GM06990 (cell line): ENCODE results near the gene SLC25A30.

Source experiments
- DNase-seq: peaks from one replicate; pipeline ENCODE4 v3.0.0-alpha.2; 2011; ENCODE audit not compliant: insufficient read length; ENCODE audit errors: extremely low read depth
- H3K27me3 ChIP-seq: replicated peaks from 2 replicates; pipeline ENCODE4 v1.6.0; 2011; ENCODE audit warnings: low read length; ENCODE audit not compliant: control insufficient read depth, insufficient read depth
- H3K36me3 ChIP-seq: 2 replicates; pipeline ENCODE4 v1.5.1; 2011; ENCODE audit warnings: low read length; ENCODE audit not compliant: control insufficient read depth, insufficient read depth
- H3K4me3 ChIP-seq: replicated peaks from 2 replicates; pipeline ENCODE4 v1.5.1; 2011; ENCODE audit warnings: low read depth, mild to moderate bottlenecking, control low read depth, low read length
- TF ChIP-seq, protein P1 (sequence below): IDR thresholded peaks from 2 replicates; pipeline ENCODE4 v1.5.1; 2011; ENCODE audit warnings: low read length, control low read depth, mild to moderate bottlenecking, inconsistent platforms; ENCODE audit not compliant: insufficient read depth, poor library complexity, severe bottlenecking

The SLC25A30 gene

DNA sequence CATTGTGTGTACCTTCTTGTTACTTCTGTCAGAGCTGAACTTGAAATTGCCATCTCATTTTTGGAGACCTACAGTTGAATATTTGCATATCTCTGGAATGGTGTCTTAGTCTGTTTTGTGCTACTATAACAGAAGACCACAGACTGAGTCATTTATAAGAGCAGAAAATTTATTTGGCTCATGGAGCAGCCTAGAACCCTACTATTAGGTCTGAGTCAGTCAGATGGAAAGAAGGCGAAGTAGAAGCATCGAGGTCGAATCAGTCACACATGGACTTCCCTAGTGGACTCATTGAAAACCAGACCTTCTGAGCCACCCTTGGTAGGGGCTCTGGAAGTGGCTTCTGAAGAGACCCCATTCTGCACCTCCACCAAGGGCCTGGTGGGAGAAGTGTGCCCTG, 43.3 kb downstream of the SLC25A30 start:
- no peak for DNase-seq
- Histone ChIP-seq H3K36me3 (no peaks in the 10 kb centered on the region), H3K27me3 (no peaks in the 10 kb centered on the region), H3K4me3 (no peak overlapping the region)
- TF ChIP-seq, protein P1, sequence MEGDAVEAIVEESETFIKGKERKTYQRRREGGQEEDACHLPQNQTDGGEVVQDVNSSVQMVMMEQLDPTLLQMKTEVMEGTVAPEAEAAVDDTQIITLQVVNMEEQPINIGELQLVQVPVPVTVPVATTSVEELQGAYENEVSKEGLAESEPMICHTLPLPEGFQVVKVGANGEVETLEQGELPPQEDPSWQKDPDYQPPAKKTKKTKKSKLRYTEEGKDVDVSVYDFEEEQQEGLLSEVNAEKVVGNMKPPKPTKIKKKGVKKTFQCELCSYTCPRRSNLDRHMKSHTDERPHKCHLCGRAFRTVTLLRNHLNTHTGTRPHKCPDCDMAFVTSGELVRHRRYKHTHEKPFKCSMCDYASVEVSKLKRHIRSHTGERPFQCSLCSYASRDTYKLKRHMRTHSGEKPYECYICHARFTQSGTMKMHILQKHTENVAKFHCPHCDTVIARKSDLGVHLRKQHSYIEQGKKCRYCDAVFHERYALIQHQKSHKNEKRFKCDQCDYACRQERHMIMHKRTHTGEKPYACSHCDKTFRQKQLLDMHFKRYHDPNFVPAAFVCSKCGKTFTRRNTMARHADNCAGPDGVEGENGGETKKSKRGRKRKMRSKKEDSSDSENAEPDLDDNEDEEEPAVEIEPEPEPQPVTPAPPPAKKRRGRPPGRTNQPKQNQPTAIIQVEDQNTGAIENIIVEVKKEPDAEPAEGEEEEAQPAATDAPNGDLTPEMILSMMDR = no peak

DNA sequence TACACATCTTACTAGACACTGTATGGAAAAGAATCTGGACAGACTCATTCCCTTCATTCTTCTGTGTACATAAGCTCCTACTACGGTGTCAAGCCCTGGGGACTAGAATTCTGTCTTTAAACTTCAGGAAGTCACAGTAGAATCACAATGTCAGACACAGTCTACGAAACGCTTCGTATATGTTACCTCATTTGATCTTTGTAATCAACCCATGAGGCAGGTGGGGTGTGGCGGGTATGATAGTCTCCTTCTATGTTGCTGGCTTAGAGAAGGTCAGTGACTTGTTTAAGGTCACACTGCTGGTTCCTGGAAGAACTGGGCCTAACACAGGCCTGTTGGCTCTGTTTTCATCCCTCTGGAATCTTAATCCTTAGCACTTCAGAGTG, 45.0 kb downstream of the SLC25A30 start:
- no peaks in the 10 kb centered on the region for H3K27me3 ChIP-seq
- TF ChIP-seq, protein P1 = no peak
- H3K36me3 ChIP-seq = no peaks in the 10 kb centered on the region
- H3K4me3 ChIP-seq = no peak overlapping the region
- no peak for DNase-seq

DNA sequence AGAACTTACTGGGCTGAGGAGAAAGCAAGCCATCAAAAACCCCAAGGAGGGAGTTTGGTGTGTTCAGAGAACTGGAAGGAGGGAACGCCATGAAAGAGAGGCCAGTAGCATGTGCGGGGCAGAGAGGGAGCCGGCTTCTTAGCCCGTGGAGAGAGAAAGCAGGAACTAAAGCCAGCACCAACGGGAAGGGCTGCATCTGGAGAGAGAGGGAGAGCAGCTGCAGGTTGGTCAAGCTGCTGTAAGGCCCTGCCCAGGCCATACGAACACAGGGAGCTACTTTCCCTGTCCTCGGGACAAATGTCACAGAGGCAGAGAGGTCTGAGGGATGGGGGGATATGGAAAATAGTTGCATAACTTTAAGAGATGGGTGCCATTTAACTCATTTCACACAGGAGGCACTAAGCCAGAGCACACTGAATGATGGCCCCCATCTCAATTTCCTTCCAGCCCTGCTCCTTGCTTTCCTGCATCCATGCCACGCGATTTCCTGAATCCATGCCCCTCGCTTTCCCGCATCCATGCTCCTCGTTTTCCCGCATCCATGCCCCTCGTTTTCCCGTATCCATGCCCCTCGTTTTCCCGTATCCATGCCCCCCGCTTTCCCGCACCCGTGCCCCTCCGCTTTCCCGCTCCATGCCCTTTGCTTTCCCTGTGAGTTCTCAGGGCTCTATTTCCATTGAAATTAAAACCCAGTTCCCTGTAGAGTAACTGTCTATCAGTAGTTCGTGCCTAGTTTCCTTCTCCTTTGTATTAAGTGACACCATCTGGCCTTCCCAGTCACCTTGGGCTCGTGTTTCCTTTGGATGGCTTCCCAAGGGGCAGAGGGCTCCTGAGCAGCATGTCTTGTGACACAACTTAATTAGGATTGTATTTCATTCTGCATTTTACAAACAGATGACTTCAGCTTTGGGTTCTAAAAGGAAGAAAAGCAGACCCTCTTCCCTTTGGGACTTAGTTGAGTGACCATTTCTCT, 45.7 kb downstream of the SLC25A30 start:
- TF ChIP-seq, protein P1 = no peak
- no peaks in the 10 kb centered on the region for H3K36me3 ChIP-seq
- DNase-seq = no peak

GRCh38 chr13:45370922-45371406, 47.2 kb downstream of the SLC25A30 start:
- DNase-seq = peak; percentile 48
- Histone ChIP-seq H3K27me3 (no peaks in the 10 kb centered on the region), H3K36me3 (no peaks in the 10 kb centered on the region), H3K4me3 (no peak overlapping the region)
- TF ChIP-seq, protein P1 = peak; percentile 95

More for the DNA sequence above, 45.7 kb downstream of the SLC25A30 start:
- Histone ChIP-seq H3K27me3 (no peaks in the 10 kb centered on the region), H3K4me3 (no peak overlapping the region)

DNA sequence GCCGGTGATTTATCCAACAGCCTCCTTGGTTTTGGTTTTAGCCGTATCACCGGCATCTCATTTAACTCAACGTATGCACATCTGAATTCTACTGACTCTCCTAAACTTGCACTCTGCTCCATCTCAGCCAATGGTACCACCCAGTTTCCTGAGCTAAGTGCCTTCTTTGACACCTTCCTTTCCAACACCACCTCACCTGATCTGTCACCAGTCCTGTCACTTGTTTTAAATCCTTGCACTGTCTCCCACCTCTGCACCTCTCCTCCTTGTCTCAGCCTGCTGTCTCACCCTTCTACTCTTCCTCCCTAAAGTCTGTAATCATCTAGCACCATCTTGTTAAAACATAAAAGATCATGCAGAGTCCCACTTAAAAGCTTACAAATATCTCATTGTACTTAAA, 49.1 kb downstream of the SLC25A30 start:
- no peak for DNase-seq
- Histone ChIP-seq H3K36me3 (no peaks in the 10 kb centered on the region), H3K4me3 (no peak overlapping the region), H3K27me3 (no peaks in the 10 kb centered on the region)
- TF ChIP-seq, protein P1 = no peak
